ENCODE measurements around the gene SEPTIN5.

DNA sequence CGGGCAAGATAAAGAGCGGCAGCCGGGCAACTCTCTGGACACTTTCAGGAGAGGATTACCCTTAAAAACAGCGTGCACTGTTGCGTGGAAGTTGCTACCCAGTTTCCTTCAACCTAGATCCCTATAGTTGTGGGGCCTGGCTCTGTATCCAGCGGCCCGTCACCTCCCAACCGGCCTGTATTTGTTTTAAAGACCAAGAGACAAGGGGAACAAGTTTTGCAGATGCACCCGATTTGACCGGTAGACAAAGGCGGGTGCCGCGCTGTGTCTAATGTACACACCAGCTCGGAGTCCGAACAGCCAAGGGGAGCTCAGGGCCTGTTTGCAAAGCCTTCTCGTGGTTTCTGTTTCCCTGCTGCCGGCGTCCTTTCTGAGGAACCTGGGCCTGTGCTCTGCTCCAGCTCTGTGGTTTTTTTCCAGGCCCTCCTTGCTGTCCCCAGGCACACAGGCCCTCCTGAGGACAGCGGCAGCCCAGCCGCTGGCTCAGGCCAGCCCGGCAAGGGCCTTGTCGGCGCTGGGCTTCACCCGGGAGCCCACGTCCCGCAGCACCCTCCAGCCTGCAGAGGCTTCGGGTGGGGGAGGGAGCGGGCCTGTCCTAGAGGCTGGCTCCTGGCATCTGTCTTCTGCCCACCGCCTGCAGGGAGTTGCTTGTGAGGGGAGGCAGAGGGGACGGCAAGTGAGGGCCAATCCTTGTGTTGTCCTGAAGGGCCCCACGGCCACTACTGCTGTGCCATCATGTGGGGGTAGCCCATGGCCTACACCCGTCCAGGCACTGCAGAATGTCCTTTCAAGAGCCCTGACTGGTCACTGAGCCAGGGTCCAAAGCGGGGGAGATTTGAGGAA lies 47.6 kb downstream of the SEPTIN5 start:
- TF ChIP-seq CTCF (conservative IDR thresholded peaks at IDR 0.05) = no peak
- TF ChIP-seq EZH2 (IDR thresholded peaks at IDR 0.05; ENCODE audit: low read depth) = no peak

Data from PC-9 (cell line).